Activated CD4-positive, alpha-beta memory T cell treated with anti-CD3 and anti-CD28 coated beads for 36 hours (primary cell): ENCODE measurements around the gene SLC35D1. TPM values are rescaled to one million over a fixed set of nuclear protein-coding genes. Genes with fewer than 3 reads are reported as not detected.

Source experiments
- CTCF ChIA-PET: fragments of 350-600 bp; sonication (Branson Sonifier 250); formaldehyde crosslinking; loops from one replicate; lab custom pipeline; 2021; ENCODE audit warnings: antibody characterized with exemption, inconsistent platforms; lab: Charles Lee
- POLR2A ChIA-PET: fragments of 350-600 bp; sonication (Branson Sonifier 250); formaldehyde crosslinking; loops from one replicate; lab custom pipeline; 2021; ENCODE audit warnings: antibody characterized with exemption; lab: Charles Lee
- DNase-seq: peaks from one replicate; pipeline ENCODE4 v3.0.0-alpha.2; 2020
- H3K27ac Mint-ChIP-seq: one replicate; pipeline ENCODE4 v1.8.0; 2021; ENCODE audit warnings: mixed read lengths
- H3K27me3 Mint-ChIP-seq: one replicate; pipeline ENCODE4 v1.8.0; 2021; ENCODE audit warnings: mixed read lengths
- H3K36me3 Mint-ChIP-seq: one replicate; pipeline ENCODE4 v1.8.0; 2021; ENCODE audit warnings: mixed read lengths
- H3K4me1 Mint-ChIP-seq: one replicate; pipeline ENCODE4 v1.8.0; 2021; ENCODE audit warnings: low read depth, mixed read lengths
- H3K4me3 Mint-ChIP-seq: one replicate; pipeline ENCODE4 v1.8.0; 2021; ENCODE audit warnings: mild to moderate bottlenecking, mixed read lengths
- H3K9me3 Mint-ChIP-seq: one replicate; pipeline ENCODE4 v1.8.0; 2021; ENCODE audit warnings: mixed read lengths
- intact Hi-C: fragments of 100-400 bp; cut with micrococcal nuclease; formaldehyde crosslinking; loops from one replicate; pipeline ENCODE4 v1.15.1; 2023
- total RNA-seq, 2 experiments: library from RNA; stranded (reverse); gene quantifications; one replicate each; pipeline ENCODE4 v1.2.3, GENCODE V29; 2021

Gene SLC35D1
- total RNA-seq, 2 experiments from 2014 or later = 11.0 to 11.1 TPM

- CTCF ChIA-PET = interaction anchor here (0.9 to 1.4 kb wide), 2 partner anchors 9 to 42 kb away, joined by 3 to 6 read pairs; no protein-coding TSS in a partner anchor
Measured at GRCh38 chr1:67005068-67005467, 48.9 kb downstream of the SLC35D1 start.

GRCh38 chr1:67004176-67004575 lies 49.8 kb downstream of the SLC35D1 start:
- ChIA-PET CTCF (interaction anchor here (0.6 to 1.6 kb wide), 4 partner anchors 8 to 210 kb away, joined by 3 to 6 read pairs (median 4); no protein-coding TSS in a partner anchor), POLR2A (no interaction called here)
- Mint-ChIP-seq H3K4me1 (peaks cover 2% of the 10 kb centered on the region), H3K27me3 (no peaks in the 10 kb centered on the region), H3K9me3 (no peaks in the 10 kb centered on the region), H3K4me3 (no peak overlapping the region), H3K36me3 (peaks cover 21% of the 10 kb centered on the region), H3K27ac (no peak overlapping the region)
- no peak for DNase-seq
- intact Hi-C loops = no loop called here

More at GRCh38 chr1:67005068-67005467, 48.9 kb downstream of the SLC35D1 start:
- POLR2A ChIA-PET = no interaction called here
- no peak overlapping the region for H3K4me3 Mint-ChIP-seq
- H3K27ac Mint-ChIP-seq = no peak overlapping the region
- H3K9me3 Mint-ChIP-seq = no peaks in the 10 kb centered on the region
- no peak for DNase-seq
- no peaks in the 10 kb centered on the region for H3K27me3 Mint-ChIP-seq
- intact Hi-C loops = no loop called here
- H3K4me1 Mint-ChIP-seq = no peaks in the 10 kb centered on the region
- H3K36me3 Mint-ChIP-seq = peaks cover 28% of the 10 kb centered on the region

- H3K4me3 Mint-ChIP-seq = no peak overlapping the region
- H3K36me3 Mint-ChIP-seq = peaks cover 16% of the 10 kb centered on the region
- CTCF ChIA-PET = interaction anchor here (0.8 to 1.4 kb wide), 2 partner anchors 148 to 210 kb away, joined by 6 read pairs; no protein-coding TSS in a partner anchor
- no peak overlapping the region for H3K27ac Mint-ChIP-seq
- H3K4me1 Mint-ChIP-seq = peaks cover 10% of the 10 kb centered on the region
- no peak for DNase-seq
- intact Hi-C loops = no loop called here
- H3K9me3 Mint-ChIP-seq = no peaks in the 10 kb centered on the region
- H3K27me3 Mint-ChIP-seq = no peaks in the 10 kb centered on the region
- POLR2A ChIA-PET = interaction anchor here (0.6 kb wide), 1 partner anchor 71 kb away, joined by 4 read pairs; no protein-coding TSS in a partner anchor
Measured at GRCh38 chr1:67001682-67002425, 52.1 kb downstream of the SLC35D1 start.

- Mint-ChIP-seq H3K4me3 (no peak overlapping the region), H3K9me3 (no peaks in the 10 kb centered on the region), H3K4me1 (peaks cover 16% of the 10 kb centered on the region), H3K27me3 (no peaks in the 10 kb centered on the region), H3K27ac (no peak overlapping the region), H3K36me3 (peaks cover 16% of the 10 kb centered on the region)
- intact Hi-C loops = loop anchor here (5.0 kb wide), 1 partner anchor 332 kb away; no protein-coding TSS in a partner anchor
- no peak for DNase-seq
- ChIA-PET CTCF (interaction anchor here (0.7 to 1.3 kb wide), 3 partner anchors 150 to 663 kb away, joined by 3 to 4 read pairs (median 3); no protein-coding TSS in a partner anchor), POLR2A (no interaction called here)
Measured at GRCh38 chr1:66999640-67000400, 54.1 kb downstream of the SLC35D1 start.

GRCh38 chr1:66998972-66999371 lies 55.0 kb downstream of the SLC35D1 start:
- intact Hi-C loops = loop anchor here (5.0 kb wide), 1 partner anchor 333 kb away; no protein-coding TSS in a partner anchor
- no peaks in the 10 kb centered on the region for H3K27me3 Mint-ChIP-seq
- H3K27ac Mint-ChIP-seq = no peak overlapping the region
- peaks cover 16% of the 10 kb centered on the region for H3K36me3 Mint-ChIP-seq
- no peaks in the 10 kb centered on the region for H3K9me3 Mint-ChIP-seq
- POLR2A ChIA-PET = no interaction called here
- no peak for DNase-seq
- H3K4me1 Mint-ChIP-seq = peaks cover 16% of the 10 kb centered on the region
- H3K4me3 Mint-ChIP-seq = no peak overlapping the region
- CTCF ChIA-PET = interaction anchor here (0.7 to 0.8 kb wide), 2 partner anchors 9 to 213 kb away, joined by 3 read pairs; no protein-coding TSS in a partner anchor

GRCh38 chr1:66996018-66996682 lies 57.8 kb downstream of the SLC35D1 start:
- peaks cover 5% of the 10 kb centered on the region for H3K36me3 Mint-ChIP-seq
- no peaks in the 10 kb centered on the region for H3K27me3 Mint-ChIP-seq
- H3K27ac Mint-ChIP-seq = peak overlapping the region; percentile 25
- CTCF ChIA-PET = interaction anchor here (0.7 to 4.1 kb wide), 35 partner anchors 8 to 505 kb away, joined by 3 to 60 read pairs (median 5); partner anchors contain the start of genes C1orf141 and SLC35D1
- H3K4me1 Mint-ChIP-seq = peaks cover 16% of the 10 kb centered on the region
- H3K4me3 Mint-ChIP-seq = no peak overlapping the region
- POLR2A ChIA-PET = interaction anchor here (1.1 kb wide), 1 partner anchor 153 kb away, joined by 4 read pairs; no protein-coding TSS in a partner anchor
- intact Hi-C loops = loop anchor here (1.0 to 5.0 kb wide), 6 partner anchors 57 to 504 kb away; no protein-coding TSS in a partner anchor
- DNase-seq = peak; percentile 78
- H3K9me3 Mint-ChIP-seq = no peaks in the 10 kb centered on the region

GRCh38 chr1:66993076-66993475 lies 60.9 kb downstream of the SLC35D1 start:
- H3K27me3 Mint-ChIP-seq = no peaks in the 10 kb centered on the region
- intact Hi-C loops = no loop called here
- no peak for DNase-seq
- H3K27ac Mint-ChIP-seq = no peak overlapping the region
- CTCF ChIA-PET = interaction anchor here (1.3 to 2.4 kb wide), 3 partner anchors 156 to 508 kb away, joined by 5 to 13 read pairs (median 5); no protein-coding TSS in a partner anchor
- H3K36me3 Mint-ChIP-seq = peaks cover 17% of the 10 kb centered on the region
- POLR2A ChIA-PET = interaction anchor here (0.9 to 1.2 kb wide), 2 partner anchors 12 to 68 kb away, joined by 3 read pairs; partner anchors contain the start of gene MIER1
- H3K4me1 Mint-ChIP-seq = peaks cover 8% of the 10 kb centered on the region
- H3K4me3 Mint-ChIP-seq = no peak overlapping the region
- no peaks in the 10 kb centered on the region for H3K9me3 Mint-ChIP-seq

- CTCF ChIA-PET = interaction anchor here (1.4 kb wide), 1 partner anchor 10 kb away, joined by 7 read pairs; no protein-coding TSS in a partner anchor
- no peak overlapping the region for H3K4me3 Mint-ChIP-seq
- H3K27ac Mint-ChIP-seq = no peak overlapping the region
- POLR2A ChIA-PET = no interaction called here
- H3K4me1 Mint-ChIP-seq = peaks cover 40% of the 10 kb centered on the region
- intact Hi-C loops = loop anchor here (10.0 kb wide), 1 partner anchor 449 kb away; the partner anchor contains the start of gene SERBP1
- H3K36me3 Mint-ChIP-seq = peaks cover 34% of the 10 kb centered on the region
- H3K9me3 Mint-ChIP-seq = no peaks in the 10 kb centered on the region
- DNase-seq = no peak
- no peaks in the 10 kb centered on the region for H3K27me3 Mint-ChIP-seq
Measured at GRCh38 chr1:66985835-66986234, 68.1 kb downstream of the SLC35D1 start.

- Mint-ChIP-seq H3K4me1 (peaks cover 46% of the 10 kb centered on the region), H3K4me3 (no peak overlapping the region), H3K36me3 (peaks cover 31% of the 10 kb centered on the region), H3K9me3 (no peaks in the 10 kb centered on the region), H3K27ac (peak overlapping the region; percentile 67), H3K27me3 (no peaks in the 10 kb centered on the region)
- intact Hi-C loops = loop anchor here (5.0 to 10.0 kb wide), 2 partner anchors 348 to 450 kb away; partner anchors contain the start of gene SERBP1
- ChIA-PET POLR2A (no interaction called here), CTCF (interaction anchor here (0.8 to 1.3 kb wide), 2 partner anchors 11 to 33 kb away, joined by 3 read pairs; no protein-coding TSS in a partner anchor)
- no peak for DNase-seq
Measured at GRCh38 chr1:66984491-66984890, 69.5 kb downstream of the SLC35D1 start.

GRCh38 chr1:66982561-66983260 lies 71.2 kb downstream of the SLC35D1 start:
- Mint-ChIP-seq H3K27me3 (no peaks in the 10 kb centered on the region), H3K4me3 (no peak overlapping the region), H3K27ac (peak overlapping the region; percentile 72), H3K4me1 (peaks cover 43% of the 10 kb centered on the region), H3K9me3 (no peaks in the 10 kb centered on the region), H3K36me3 (peaks cover 30% of the 10 kb centered on the region)
- POLR2A ChIA-PET = interaction anchor here (1.5 kb wide), 1 partner anchor 53 kb away, joined by 3 read pairs; no protein-coding TSS in a partner anchor
- intact Hi-C loops = loop anchor here (5.0 to 10.0 kb wide), 2 partner anchors 350 to 452 kb away; partner anchors contain the start of gene SERBP1
- CTCF ChIA-PET = interaction anchor here (0.8 to 1.2 kb wide), 2 partner anchors 22 to 229 kb away, joined by 3 read pairs; no protein-coding TSS in a partner anchor
- DNase-seq = no peak
